Skeletal muscle satellite cell (primary cell): ENCODE results near the gene MYOG.

Source experiments
- H3K27me3 ChIP-seq: 2 replicates; pipeline ENCODE4 v1.7.0; 2013; ENCODE audit warnings: low read length; ENCODE audit not compliant: control insufficient read depth, insufficient read depth
- H3K36me3 ChIP-seq: 2 replicates; pipeline ENCODE4 v1.7.0; 2013; ENCODE audit warnings: mild to moderate bottlenecking, control low read depth, low read length; ENCODE audit not compliant: insufficient read depth
- H3K4me1 ChIP-seq: 2 replicates; pipeline ENCODE4 v1.7.0; 2013; ENCODE audit warnings: low read length; ENCODE audit not compliant: control insufficient read depth, insufficient read depth
- H3K4me2 ChIP-seq: 2 replicates; pipeline ENCODE4 v1.7.0; 2013; ENCODE audit warnings: mild to moderate bottlenecking, low read length
- H3K4me3 ChIP-seq: 2 replicates; pipeline ENCODE4 v1.7.0; 2013; ENCODE audit warnings: low read length
- H3K9ac ChIP-seq: 2 replicates; pipeline ENCODE4 v1.7.0; 2013; ENCODE audit warnings: mild to moderate bottlenecking, low read depth, low read length, moderate library complexity
- H3K9me3 ChIP-seq: replicated peaks from 2 replicates; pipeline ENCODE4 v1.7.0; 2013; ENCODE audit warnings: mild to moderate bottlenecking, control low read depth, low read length

Gene MYOG

DNA sequence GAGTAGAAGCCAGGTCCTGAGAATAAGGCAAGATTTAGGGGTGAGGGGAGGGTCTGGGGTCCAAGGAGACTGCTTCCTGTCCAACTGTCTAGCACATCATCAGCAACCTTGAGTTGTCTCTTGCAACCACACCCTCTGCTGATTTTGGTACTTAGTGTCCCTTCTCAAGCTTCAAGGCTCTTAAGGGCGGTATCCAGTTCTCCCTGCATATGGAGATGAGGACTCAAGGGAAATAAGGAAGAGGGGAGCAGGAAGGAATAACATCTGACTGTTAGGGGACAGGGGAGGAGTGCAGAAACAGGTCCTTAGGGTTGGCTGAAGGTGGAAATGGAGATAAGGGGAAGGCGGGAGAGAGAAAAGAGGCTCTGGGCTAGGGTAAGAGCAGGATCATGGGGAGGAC is 12.3 kb downstream of the MYOG start:
- Histone ChIP-seq H3K9ac (no peak overlapping the region), H3K4me2 (no peak overlapping the region), H3K36me3 (peaks cover 6% of the 10 kb centered on the region), H3K9me3 (no peaks in the 10 kb centered on the region), H3K27me3 (no peaks in the 10 kb centered on the region), H3K4me1 (peaks cover 10% of the 10 kb centered on the region), H3K4me3 (no peak overlapping the region)

DNA sequence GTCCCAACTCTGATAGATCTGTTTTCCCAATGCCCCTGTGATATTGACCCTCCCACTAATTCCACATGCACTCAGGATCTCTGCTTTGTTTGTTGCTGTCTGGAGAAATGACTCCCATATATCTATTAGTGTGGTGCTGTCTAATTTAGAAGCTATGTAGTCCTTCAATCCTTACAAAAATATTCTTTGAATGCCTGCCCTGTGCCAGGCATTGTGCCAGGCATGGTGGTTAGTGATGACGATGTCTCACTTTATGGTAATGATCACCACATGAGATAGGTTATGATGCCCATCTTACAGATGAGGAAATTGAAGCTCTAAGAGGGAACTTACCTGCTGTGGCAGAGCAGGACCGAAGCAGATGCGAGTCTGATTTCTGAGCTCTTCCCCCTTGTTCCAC is 12.9 kb downstream of the MYOG start:
- H3K36me3 ChIP-seq, result peaks cover 6% of the 10 kb centered on the region
- peaks cover under 1% of the 10 kb centered on the region for H3K27me3 ChIP-seq
- no peaks in the 10 kb centered on the region for H3K9me3 ChIP-seq
- no peak overlapping the region for H3K4me2 ChIP-seq
- no peak overlapping the region for H3K4me3 ChIP-seq
- H3K4me1 ChIP-seq, result peaks cover 11% of the 10 kb centered on the region
- H3K9ac ChIP-seq, result no peak overlapping the region

DNA sequence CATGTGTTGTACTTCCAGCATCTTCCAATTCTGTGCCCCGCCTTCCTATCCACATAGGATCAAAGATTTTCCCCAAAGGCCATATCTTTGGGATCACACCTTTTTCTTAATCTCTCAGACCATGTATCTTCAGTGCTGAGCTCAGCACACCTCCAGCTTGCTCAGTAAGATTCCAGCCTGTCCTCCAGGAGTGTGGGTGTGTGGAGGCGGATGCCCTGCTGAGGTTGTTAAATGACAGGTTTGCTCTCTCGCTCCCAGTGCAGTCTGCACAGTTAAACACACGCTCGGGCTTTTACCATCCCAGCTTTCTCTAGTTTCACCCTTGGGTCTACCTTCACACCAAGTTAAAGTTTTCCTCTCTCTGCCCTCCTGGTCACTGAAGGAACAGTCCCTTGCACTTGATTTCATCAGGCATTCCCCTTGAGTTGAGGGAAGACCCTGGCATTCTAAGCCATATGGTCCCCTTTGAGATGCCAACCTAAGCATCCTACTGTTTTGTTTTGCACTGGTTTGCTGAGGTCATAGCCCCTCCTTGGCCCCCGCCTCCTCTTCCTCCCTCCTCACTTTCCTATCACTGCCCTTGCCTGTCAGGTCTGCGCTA is 13.7 kb downstream of the MYOG start:
- Histone ChIP-seq H3K36me3 (peaks cover 6% of the 10 kb centered on the region), H3K4me1 (peaks cover 11% of the 10 kb centered on the region), H3K9ac (no peak overlapping the region), H3K27me3 (peaks cover 7% of the 10 kb centered on the region), H3K4me3 (no peak overlapping the region), H3K4me2 (no peak overlapping the region), H3K9me3 (no peaks in the 10 kb centered on the region)

DNA sequence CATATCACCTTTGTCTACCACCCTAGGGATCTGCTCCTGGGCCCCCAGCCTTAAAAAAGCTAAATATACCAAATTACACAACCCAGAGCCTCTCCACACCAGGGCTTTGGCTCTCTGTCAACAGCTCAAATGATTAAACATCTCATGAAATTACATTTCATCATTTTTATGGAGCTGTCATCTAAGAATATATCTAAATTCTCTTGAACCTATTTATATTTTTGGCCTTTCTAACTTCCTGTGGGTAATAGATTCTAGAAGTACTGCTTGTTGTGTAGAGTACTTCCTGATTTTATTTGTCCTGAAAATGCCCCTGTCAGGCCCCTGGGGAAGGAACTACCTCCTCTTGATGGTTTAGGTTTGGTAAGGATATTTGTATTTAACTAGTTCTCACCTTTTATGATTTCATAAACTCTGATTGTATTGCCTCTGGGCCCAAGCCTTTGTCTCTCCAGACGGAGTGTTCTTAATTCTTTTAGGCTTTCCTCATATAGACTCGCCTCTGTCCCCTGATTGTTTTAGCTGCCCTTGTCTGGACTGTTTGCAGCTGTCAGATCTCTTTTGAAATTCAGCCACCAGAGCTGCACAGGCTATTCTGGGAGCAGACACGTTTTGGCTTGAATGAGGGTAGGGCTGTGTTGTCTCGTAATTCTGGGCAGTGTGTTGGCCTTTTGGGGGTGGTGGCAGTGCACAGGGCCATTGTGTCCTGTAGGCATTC is 16.6 kb downstream of the MYOG start:
- H3K4me3 ChIP-seq, result no peak overlapping the region
- peaks cover 6% of the 10 kb centered on the region for H3K36me3 ChIP-seq
- peaks cover 11% of the 10 kb centered on the region for H3K4me1 ChIP-seq
- no peaks in the 10 kb centered on the region for H3K9me3 ChIP-seq
- peaks cover 13% of the 10 kb centered on the region for H3K27me3 ChIP-seq
- H3K9ac ChIP-seq, result no peak overlapping the region
- H3K4me2 ChIP-seq, result no peak overlapping the region

DNA sequence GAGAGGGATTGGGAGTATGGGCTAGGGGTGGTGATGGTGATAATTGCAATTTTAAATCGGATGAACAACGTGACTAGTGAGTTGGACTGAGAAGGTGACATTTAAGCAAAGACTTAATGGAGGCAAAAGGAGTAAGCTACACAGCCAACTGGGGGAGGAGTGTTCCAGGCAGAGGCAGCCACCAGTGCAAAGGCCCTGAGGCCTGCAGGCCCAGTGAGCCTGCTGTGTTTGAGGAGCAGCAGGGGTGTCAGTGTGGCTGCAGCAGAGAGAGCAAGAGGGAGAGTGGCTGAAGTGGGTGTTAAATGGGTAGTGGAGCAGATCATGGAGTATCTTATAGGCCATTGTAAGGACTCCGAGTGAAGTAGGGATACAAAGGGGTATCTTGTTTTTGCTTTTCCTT is 18.8 kb downstream of the MYOG start:
- no peaks in the 10 kb centered on the region for H3K9me3 ChIP-seq
- H3K4me2 ChIP-seq, result no peak overlapping the region
- H3K36me3 ChIP-seq, result peaks cover 8% of the 10 kb centered on the region
- peaks cover 18% of the 10 kb centered on the region for H3K27me3 ChIP-seq
- H3K4me1 ChIP-seq, result peaks cover 11% of the 10 kb centered on the region
- H3K9ac ChIP-seq, result no peak overlapping the region
- H3K4me3 ChIP-seq, result no peak overlapping the region

DNA sequence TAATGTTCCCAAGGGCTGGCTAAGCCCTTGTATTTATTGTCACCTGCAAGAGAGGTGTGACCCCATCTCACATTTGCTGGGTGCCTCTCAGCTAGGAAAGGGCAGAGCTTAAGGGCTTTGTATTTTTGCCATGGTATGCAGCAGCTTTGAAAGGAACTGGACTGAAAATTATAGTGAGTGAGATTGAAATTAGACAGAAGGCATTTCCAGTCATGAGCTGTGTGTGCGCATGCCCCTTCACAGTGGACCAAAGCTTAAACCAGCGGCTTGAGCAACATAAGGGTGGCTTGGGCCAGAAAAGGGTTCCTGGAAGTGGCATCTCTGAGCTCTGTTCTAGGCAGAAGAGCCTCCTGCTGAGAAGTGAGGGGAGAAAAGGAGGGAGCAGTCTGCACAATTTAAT is 19.8 kb downstream of the MYOG start:
- Histone ChIP-seq H3K9me3 (no peaks in the 10 kb centered on the region), H3K4me1 (peaks cover 11% of the 10 kb centered on the region), H3K4me2 (no peak overlapping the region), H3K4me3 (no peak overlapping the region), H3K27me3 (peaks cover 18% of the 10 kb centered on the region), H3K9ac (no peak overlapping the region), H3K36me3 (peaks cover 3% of the 10 kb centered on the region)

DNA sequence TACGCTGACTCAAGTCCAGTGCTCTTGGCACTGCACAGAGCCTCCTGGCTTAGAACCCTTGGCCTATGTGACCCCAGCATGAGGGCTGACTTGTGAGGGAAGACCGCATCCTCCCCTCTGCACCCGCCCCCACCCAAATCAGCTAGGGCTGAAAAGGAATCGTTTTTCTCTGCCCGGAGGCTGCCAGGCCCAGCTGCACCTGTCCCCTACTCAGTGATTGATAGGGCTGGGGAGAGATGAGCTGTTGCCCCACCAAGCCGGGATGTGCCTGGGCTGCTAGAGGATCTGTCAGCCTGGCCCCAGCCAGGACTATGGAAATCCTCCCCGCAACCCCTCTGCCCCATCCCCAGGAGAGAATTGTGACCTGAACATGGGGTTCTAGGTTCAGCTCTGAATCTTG is 20.6 kb downstream of the MYOG start:
- H3K4me1 ChIP-seq, result peaks cover 11% of the 10 kb centered on the region
- H3K4me3 ChIP-seq, result no peak overlapping the region
- no peaks in the 10 kb centered on the region for H3K9me3 ChIP-seq
- no peak overlapping the region for H3K9ac ChIP-seq
- no peak overlapping the region for H3K4me2 ChIP-seq
- H3K27me3 ChIP-seq, result peaks cover 18% of the 10 kb centered on the region
- H3K36me3 ChIP-seq, result peaks cover 3% of the 10 kb centered on the region

DNA sequence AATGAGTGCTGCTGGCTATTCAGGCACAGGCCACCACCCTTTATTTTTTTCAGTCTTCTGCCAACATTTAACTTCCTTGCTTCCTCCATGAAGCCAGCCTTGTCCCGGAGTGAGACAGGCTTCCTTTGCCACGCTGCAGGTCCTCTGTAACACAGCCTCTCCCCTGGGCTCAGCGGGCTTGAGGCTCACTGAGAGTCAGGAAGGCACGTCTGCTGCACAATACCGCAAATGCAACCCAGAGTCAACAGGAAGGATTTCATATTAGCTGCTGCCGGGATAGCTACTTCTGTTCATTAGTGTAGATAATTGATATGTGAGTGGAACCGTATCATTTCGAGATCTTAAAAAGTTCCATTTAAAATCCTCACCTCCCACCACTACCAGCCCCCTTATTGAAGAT is 22.5 kb downstream of the MYOG start:
- Histone ChIP-seq H3K36me3 (peaks cover 3% of the 10 kb centered on the region), H3K27me3 (peaks cover 18% of the 10 kb centered on the region), H3K4me1 (peaks cover under 1% of the 10 kb centered on the region), H3K9me3 (no peaks in the 10 kb centered on the region), H3K4me2 (no peak overlapping the region), H3K4me3 (no peak overlapping the region), H3K9ac (no peak overlapping the region)

DNA sequence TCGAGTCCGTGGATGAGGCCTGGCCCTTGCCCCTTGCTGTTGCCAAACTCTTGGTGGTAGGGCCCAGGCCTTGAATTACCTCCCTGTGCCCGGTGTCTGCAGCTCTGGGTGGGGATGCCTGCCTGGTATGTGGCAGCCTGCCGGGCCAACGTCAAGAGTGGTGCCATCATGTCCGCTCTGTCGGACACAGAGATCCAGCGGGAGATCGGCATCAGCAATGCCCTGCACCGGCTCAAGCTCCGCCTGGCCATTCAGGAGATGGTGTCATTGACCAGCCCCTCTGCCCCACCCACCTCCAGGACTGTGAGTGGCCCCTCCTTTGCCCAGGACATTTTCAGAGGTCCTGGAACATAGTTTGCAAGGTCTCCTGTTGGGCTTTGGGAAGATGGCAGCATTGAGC is 25.7 kb downstream of the MYOG start:
- H3K9me3 ChIP-seq, result no peaks in the 10 kb centered on the region
- H3K9ac ChIP-seq, result no peak overlapping the region
- peaks cover 19% of the 10 kb centered on the region for H3K36me3 ChIP-seq
- peaks cover 6% of the 10 kb centered on the region for H3K27me3 ChIP-seq
- H3K4me2 ChIP-seq, result no peak overlapping the region
- H3K4me3 ChIP-seq, result no peak overlapping the region
- no peaks in the 10 kb centered on the region for H3K4me1 ChIP-seq

DNA sequence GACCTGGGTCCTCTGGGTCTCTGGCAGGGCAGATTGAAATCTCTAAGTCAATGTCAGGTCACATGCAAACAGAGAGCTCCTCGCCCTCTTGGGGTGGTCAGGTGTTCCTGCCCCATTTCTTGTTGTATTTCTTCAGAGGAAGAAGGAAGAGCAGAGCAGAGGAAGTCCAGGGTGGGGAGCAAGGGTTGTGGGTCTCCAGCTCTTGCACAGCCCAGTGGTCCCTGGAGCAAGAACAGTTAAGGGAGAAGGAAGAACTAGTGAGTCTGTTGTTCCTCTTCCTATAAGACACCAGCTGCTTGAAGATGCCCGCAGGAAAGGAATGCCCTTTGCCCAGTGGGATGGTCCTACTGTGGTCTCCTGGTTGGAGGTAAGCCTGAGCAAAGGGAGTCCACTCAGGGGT is 26.3 kb downstream of the MYOG start:
- Histone ChIP-seq H3K4me1 (no peaks in the 10 kb centered on the region), H3K9ac (no peak overlapping the region), H3K4me2 (no peak overlapping the region), H3K9me3 (no peaks in the 10 kb centered on the region), H3K27me3 (peaks cover 6% of the 10 kb centered on the region), H3K4me3 (no peak overlapping the region), H3K36me3 (peaks cover 19% of the 10 kb centered on the region)

DNA sequence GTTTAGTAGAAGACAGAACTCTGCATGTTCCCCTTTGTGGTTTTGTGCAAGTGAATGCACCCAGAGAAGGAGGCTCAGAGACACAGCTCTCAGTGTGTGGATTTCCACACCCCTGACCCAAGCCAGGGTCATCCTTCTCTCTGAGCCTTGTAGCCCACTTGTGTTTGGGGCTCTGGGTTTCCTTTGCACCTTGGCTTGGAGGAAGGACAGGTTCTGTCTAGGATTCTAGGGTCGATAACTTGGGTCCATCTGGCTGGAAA is 27.2 kb downstream of the MYOG start:
- H3K4me2 ChIP-seq, result no peak overlapping the region
- peaks cover 6% of the 10 kb centered on the region for H3K27me3 ChIP-seq
- H3K4me3 ChIP-seq, result no peak overlapping the region
- no peak overlapping the region for H3K9ac ChIP-seq
- no peaks in the 10 kb centered on the region for H3K4me1 ChIP-seq
- no peaks in the 10 kb centered on the region for H3K9me3 ChIP-seq
- H3K36me3 ChIP-seq, result peaks cover 17% of the 10 kb centered on the region

DNA sequence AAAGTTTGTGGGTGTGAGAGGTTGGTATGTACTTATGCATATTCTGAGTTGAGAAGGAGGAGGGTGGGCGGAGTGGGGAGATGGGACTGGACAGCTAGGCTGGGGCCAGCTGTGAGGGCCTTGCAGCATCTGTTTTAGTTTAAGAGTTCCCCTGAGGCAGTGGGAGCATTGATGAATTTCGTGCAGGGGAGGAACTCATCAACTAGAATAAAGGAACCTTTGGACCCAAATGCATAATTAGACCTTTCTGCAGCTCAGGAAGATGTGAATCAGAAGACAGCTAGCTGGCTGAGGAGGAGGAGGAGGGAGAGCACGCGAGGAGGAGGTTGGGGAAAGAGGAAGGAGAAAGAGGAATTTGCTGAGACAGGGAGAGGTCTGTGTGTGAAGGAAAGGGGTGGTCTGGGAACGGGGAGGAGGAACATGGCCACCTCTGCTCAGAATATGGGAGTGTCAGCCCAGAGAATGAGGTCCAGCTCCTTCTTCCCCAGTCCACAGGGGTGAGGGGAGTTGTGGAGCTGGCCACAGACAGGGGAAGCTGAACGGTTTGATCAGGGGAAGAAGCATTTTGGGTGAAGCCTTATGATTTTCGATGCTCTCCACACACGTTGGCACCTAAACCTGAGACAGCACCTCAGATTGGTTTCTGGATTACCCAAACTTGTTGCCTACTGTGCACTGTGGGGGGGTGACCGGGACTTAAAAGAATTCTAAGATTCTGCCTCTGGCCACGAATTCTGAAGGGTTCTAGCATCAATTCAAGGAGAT is 27.7 kb downstream of the MYOG start:
- Histone ChIP-seq H3K9me3 (no peaks in the 10 kb centered on the region), H3K4me2 (no peak overlapping the region), H3K4me1 (no peaks in the 10 kb centered on the region), H3K27me3 (peaks cover 4% of the 10 kb centered on the region), H3K9ac (no peak overlapping the region), H3K36me3 (peaks cover 16% of the 10 kb centered on the region), H3K4me3 (no peak overlapping the region)
